ENCODE measurements around the gene CCNL1. TPM values are rescaled to one million over a fixed set of nuclear protein-coding genes. Genes with fewer than 3 reads are reported as not detected.

CCNL1 gene
- total and polyA plus RNA-seq, 2 of the 8 experiments (the other 6 are each of a cell fraction or from before 2014, with no cell fraction given) = 64.5 to 68.6 TPM

- no peak for TF ChIP-seq CBX8 (IDR thresholded peaks at IDR 0.05; ENCODE audit: borderline replicate concordance, low read depth, low read length)
- no peak for TF ChIP-seq RXRA (IDR thresholded peaks at IDR 0.05; ENCODE audit: insufficient read depth, low read depth, low read length)
- TF ChIP-seq TCF12 (IDR thresholded peaks at IDR 0.05; ENCODE audit: low read depth, low read length) = no peak
- TF ChIP-seq ATF3 (IDR thresholded peaks at IDR 0.05; ENCODE audit: insufficient read depth, low read depth, low read length) = no peak
- TF ChIP-seq BRCA1 (IDR thresholded peaks at IDR 0.05; ENCODE audit: low read depth, low read length) = no peak
- no peak for TF ChIP-seq EZH2 (IDR thresholded peaks at IDR 0.05; ENCODE audit: low read depth, low read length, severe bottlenecking)
These were observed 14.2 kb downstream of the CCNL1 start (continued) for GRCh38 chr3:157145606-157146322.
